ENCODE measurements around the gene DMXL1.

DNA sequence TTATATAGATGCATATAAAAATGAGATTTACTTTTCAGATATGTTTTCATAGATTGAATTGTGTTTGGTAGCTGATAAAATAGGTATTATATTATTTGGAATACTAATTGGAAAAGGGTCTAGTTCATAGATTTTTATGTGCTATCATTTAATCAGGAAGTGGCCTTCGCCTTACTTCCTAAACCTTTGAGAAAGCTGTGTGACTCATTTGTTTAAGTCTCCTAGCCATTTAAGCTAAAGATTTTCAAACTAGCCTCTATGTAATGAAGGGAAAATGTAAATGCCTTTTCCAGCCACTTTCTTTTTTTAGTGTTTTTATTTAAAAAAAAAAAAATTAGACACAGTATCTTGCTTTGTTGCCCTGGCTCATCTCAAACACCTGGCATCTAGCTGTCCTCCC lies 97.5 kb downstream of the DMXL1 start:
- TF ChIP-seq, protein P1, sequence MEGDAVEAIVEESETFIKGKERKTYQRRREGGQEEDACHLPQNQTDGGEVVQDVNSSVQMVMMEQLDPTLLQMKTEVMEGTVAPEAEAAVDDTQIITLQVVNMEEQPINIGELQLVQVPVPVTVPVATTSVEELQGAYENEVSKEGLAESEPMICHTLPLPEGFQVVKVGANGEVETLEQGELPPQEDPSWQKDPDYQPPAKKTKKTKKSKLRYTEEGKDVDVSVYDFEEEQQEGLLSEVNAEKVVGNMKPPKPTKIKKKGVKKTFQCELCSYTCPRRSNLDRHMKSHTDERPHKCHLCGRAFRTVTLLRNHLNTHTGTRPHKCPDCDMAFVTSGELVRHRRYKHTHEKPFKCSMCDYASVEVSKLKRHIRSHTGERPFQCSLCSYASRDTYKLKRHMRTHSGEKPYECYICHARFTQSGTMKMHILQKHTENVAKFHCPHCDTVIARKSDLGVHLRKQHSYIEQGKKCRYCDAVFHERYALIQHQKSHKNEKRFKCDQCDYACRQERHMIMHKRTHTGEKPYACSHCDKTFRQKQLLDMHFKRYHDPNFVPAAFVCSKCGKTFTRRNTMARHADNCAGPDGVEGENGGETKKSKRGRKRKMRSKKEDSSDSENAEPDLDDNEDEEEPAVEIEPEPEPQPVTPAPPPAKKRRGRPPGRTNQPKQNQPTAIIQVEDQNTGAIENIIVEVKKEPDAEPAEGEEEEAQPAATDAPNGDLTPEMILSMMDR (IDR thresholded peaks at IDR 0.05; ENCODE audit: low read length) = no peak
- no peak for TF ChIP-seq EZH2 (optimal IDR thresholded peaks at IDR 0.05; ENCODE audit: low read depth, low read length)
